Measurements from ENCODE around the gene GRIN3A. TPM values are rescaled to one million over a fixed set of nuclear protein-coding genes. Genes with fewer than 3 reads are reported as not detected.

Gene GRIN3A
- total and polyA plus RNA-seq, 2 of the 4 experiments (the other 2 are of a cell fraction), result not detected

- Histone ChIP-seq H3K9me1 (ENCODE audit: insufficient read depth, low read length) (no peaks in the 10 kb centered on the region), H2BK5ac (ENCODE audit: low read depth, low read length, poor library complexity, severe bottlenecking) (no peak overlapping the region), H4K20me1 (ENCODE audit: insufficient read depth, low read length) (no peaks in the 10 kb centered on the region), H3K4ac (ENCODE audit: low read depth, low read length) (no peak overlapping the region), H3K23ac (ENCODE audit: low read depth, low read length) (no peak overlapping the region), H3K27ac (ENCODE audit: insufficient read depth, low read length) (no peak overlapping the region), H3K18ac (ENCODE audit: low read depth, low read length) (no peak overlapping the region), H2BK120ac (ENCODE audit: low read depth, low read length) (no peak overlapping the region), H3K79me1 (ENCODE audit: low read depth in 1 of 2, low read length in 2 of 2) (no peaks in the 10 kb centered on the region), H2BK20ac (ENCODE audit: low read depth, low read length) (no peak overlapping the region), H2AK5ac (ENCODE audit: low read depth, low read length) (no peak overlapping the region), H3K56ac (ENCODE audit: extremely low read depth, insufficient read depth, low read length) (no peak overlapping the region), H3K36me3 (ENCODE audit: control insufficient read depth, insufficient read depth, low read length) (no peaks in the 10 kb centered on the region), H4K5ac (ENCODE audit: low read depth, low read length) (no peak overlapping the region), H3K27me3 (ENCODE audit: control insufficient read depth, insufficient read depth, low read length) (no peaks in the 10 kb centered on the region), H2AK9ac (replicated peaks; ENCODE audit: low read depth, low read length, poor library complexity) (no peak overlapping the region), H3K4me1 (ENCODE audit: control insufficient read depth, insufficient read depth, low read length) (no peaks in the 10 kb centered on the region), H2AFZ (replicated peaks; ENCODE audit: low read length, poor library complexity) (no peak overlapping the region), H2BK15ac (ENCODE audit: low read depth, low read length) (no peak overlapping the region), H3K9me3 (ENCODE audit: control insufficient read depth, insufficient read depth, low read length) (no peaks in the 10 kb centered on the region), H3K14ac (replicated peaks; ENCODE audit: low read depth, low read length) (no peak overlapping the region), H3K4me2 (ENCODE audit: low read depth, low read length) (no peak overlapping the region), H3K4me3 (ENCODE audit: insufficient read depth, low read depth, low read length) (no peak overlapping the region), H4K8ac (ENCODE audit: low read depth in 2 of 2, low read length in 2 of 2) (no peak overlapping the region), H3K9ac (ENCODE audit: low read depth, low read length) (no peak overlapping the region), H4K91ac (ENCODE audit: insufficient read depth, low read depth, low read length) (no peak overlapping the region)
- ATAC-seq (ENCODE audit: low read depth) (no peak), DNase-seq (peak; percentile 11)
- intact Hi-C loops (cut with micrococcal nuclease) (no loop called here), dilution Hi-C loops (cut with HindIII; ENCODE audit: low sequenced_read_pairs, unreplicated experiment) (no loop called here), in situ Hi-C loops (cut with MboI; ENCODE audit: low sequenced_read_pairs) (no loop called here)
- no TSS peak for BruUV-seq (replicated peaks)
- WGBS, 2 experiments (ENCODE audit: extremely low coverage in 2 of 2, insufficient read length in 1 of 2), result 83% methylated on average over 1 of the region's 4 CpGs; no CpG with 5 or more reads in 1 of the 2 experiments
- TF ChIP-seq USF2 (IDR thresholded peaks at IDR 0.05; ENCODE audit: low read depth, low read length), result no peak
- peak; percentile 47; the same call in 1 of the 2 replicates for TF ChIP-seq CEBPB (IDR thresholded peaks at IDR 0.05; ENCODE audit: low read depth, low read length)
- CTCF ChIA-PET, result no interaction called here
- POLR2A ChIA-PET (ENCODE audit: unreplicated experiment), result no interaction called here
These were observed 110.3 kb downstream of the GRIN3A start for GRCh38 chr9:101628173-101628572.
